Ishikawa (cell line): ENCODE data around the gene ALDH3B1.

Experiments used
- EGR1 ChIP-seq: IDR thresholded peaks from 2 replicates; pipeline ENCODE4 v1.6.1; 2012
- NFIC ChIP-seq: IDR thresholded peaks from 2 replicates; pipeline ENCODE4 v1.6.1; 2012
- RAD21 ChIP-seq: IDR thresholded peaks from 2 replicates; pipeline ENCODE4 v1.6.1; 2012; ENCODE audit warnings: low read depth
- TAF1 ChIP-seq: IDR thresholded peaks from 2 replicates; pipeline ENCODE4 v1.6.1; 2012; ENCODE audit warnings: low read depth, mild to moderate bottlenecking
- TCF12 ChIP-seq: IDR thresholded peaks from 2 replicates; pipeline ENCODE4 v1.6.1; 2012; ENCODE audit warnings: low read depth
- USF1 ChIP-seq: IDR thresholded peaks from 2 replicates; pipeline ENCODE4 v1.6.1; 2012
- YY1 ChIP-seq: IDR thresholded peaks from 2 replicates; pipeline ENCODE4 v1.6.1; 2012; ENCODE audit warnings: low read depth
- TF ChIP-seq, protein P1 (sequence below): IDR thresholded peaks from 2 replicates; pipeline ENCODE4 v1.6.1; 2012

DNA sequence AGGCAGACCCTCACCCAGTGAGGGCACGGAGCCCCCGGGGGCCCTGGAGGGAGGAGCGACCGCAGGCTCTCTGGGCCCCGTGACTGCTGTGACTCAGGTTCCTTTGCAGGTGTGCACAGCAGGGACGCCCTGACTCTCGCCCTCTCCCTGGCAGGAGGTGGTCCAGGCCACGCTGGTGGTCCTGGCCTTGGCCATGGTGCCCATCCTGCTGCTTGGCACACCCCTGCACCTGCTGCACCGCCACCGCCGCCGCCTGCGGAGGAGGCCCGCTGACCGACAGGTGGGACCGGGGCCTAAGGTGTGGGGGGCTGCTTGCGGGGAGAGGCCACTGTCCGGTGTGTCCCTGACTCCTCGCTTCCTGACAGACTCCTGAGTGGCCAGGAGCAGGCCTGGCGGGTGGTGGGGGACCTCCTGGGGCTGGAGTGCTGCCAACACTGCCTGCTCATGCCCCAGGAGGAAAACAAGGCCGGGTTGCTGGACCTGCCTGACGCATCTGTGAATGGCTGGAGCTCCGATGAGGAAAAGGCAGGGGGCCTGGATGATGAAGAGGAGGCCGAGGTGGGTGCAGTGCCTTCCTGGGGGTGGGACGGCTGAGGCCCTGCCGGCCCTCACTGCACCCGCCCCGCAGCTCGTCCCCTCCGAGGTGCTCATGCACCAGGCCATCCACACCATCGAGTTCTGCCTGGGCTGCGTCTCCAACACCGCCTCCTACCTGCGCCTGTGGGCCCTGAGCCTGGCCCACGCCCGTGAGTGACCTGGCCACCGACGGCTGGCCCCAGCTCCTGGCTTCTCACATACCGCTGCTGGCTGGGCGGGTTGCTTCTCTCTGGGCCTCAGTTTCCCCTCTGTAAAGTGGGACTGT lies 39.6 kb downstream of the ALDH3B1 start:
- TF ChIP-seq NFIC (peak; percentile 61), USF1 (no peak), TAF1 (no peak), TCF12 (peak; percentile 8; the same call in 1 of the 2 replicates), EGR1 (no peak), YY1 (no peak), RAD21 (no peak)
- TF ChIP-seq, protein P1, sequence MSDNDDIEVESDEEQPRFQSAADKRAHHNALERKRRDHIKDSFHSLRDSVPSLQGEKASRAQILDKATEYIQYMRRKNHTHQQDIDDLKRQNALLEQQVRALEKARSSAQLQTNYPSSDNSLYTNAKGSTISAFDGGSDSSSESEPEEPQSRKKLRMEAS = no peak
